HTR-8/SVneo (cell line): ENCODE data around the gene WASHC3.
"Not testable (repeated sequence)": the region's sequence is repeated elsewhere in the genome, so short reads cannot be mapped to it uniquely, and the experiment has no call there.

Experiments
- DNase-seq: peaks from one replicate; pipeline ENCODE4 v3.0.0; 2011; ENCODE audit warnings: low spot score, mixed read lengths; ENCODE audit not compliant: insufficient read length
- FAIRE-seq: peaks from 2 replicates; lab custom pipeline; 2011; peaks lifted over from hg19 to GRCh38; lab: Jason Lieb, UNC

The WASHC3 gene, protein sequence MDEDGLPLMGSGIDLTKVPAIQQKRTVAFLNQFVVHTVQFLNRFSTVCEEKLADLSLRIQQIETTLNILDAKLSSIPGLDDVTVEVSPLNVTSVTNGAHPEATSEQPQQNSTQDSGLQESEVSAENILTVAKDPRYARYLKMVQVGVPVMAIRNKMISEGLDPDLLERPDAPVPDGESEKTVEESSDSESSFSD

DNA sequence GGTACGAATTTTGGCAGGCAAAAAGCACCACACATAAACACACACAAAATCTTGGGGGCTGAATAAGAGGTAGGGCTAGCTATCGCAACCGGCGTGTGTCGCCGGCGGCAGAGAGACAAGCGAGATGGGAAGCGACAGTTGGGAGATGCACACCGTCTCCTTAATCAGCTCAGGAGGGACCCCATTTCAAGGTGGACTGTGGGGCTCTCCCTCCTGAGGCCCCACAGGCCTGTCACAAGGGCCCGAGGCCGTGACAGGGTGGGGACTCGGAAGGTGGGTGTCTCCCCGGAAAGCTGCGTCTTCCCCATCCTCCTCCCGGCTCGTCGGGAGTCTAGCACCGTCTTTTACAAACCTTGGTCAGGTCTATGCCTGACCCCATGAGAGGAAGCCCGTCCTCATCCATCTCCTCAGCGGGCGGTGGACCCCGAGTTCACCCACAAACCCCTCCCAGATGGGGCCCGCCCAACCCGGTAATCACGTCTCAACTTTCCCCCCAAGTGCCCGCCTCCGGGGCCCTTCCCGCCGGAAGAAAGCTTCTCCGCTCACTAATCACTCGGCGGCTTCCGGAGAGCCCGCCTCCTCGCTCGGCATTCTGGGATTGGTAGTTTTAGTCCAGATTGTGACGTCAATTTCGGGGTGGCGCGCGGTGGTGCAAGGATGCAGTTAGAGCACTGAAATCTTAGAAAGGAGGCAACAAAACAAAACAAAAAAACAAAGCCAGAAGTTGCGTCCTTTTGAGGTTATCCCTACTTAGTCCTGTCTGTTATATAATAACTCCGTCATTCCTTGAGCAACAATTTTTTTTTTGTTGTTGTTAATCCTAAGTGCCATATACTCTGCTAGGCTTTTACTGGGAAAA is at the start of gene WASHC3:
Gene WASHC3 (minus strand): TSS at position 432 of the 859 bp plus-strand sequence. CDS start 29 bp downstream, at position 403.
- FAIRE-seq (no peak), DNase-seq (peak; percentile 87)

DNA sequence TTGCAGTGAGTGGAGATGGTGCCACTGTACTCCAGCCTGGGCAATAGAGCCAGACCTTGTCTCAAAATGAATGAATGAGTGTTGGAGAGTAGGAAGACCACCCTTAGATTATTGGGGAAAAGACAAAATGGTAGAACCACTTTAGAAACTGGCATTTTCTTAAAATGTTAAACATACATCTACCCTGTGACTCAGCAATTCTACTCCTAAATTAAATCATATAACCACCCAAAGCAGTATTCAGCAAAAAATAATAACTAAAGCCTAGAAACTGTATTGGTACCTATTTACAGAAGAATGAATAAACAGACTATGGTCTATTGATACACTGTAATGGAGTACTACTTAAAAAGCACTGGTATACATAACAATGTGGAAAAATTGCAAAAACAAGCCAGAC is 49.0 kb upstream of the WASHC3 start:
- DNase-seq: no peak
- FAIRE-seq: no peak

DNA sequence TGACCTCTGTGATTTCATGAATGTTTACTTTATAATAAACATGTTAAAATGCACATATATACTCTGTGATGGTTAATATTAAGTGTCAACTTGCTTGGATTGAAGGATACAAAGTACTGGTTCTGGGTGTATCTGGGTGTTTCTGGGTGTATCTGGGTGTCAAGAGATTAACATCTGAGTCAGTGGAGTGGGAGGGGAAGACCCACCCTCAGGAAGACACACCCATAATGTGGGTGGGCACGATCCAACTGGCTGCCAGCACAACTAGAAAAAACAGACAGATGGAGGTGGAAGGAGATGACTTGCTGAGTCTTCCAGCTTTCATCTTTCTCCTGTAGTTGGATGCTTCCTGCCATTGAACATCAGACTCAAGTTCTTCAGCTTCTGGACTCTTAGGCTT is 46.2 kb upstream of the WASHC3 start:
- DNase-seq (no peak), FAIRE-seq (no peak)

DNA sequence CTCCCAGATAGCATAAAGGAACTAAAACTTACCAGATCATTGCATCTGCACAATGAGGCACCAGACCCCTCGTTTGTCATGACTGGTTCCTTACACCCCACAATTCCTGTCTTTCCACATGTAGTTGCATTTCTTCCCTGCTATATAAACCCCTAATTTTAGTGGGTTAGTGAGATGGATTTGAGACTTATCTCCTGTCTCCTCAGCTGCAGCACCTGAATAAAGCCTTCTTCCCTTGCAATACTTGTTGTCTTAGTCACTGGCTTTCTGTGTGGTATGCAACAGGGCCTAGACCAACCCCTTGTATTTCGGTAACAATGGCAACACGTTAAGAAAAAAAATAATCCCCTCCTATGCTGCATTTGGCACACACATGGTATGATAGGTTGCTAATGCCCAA is 45.1 kb upstream of the WASHC3 start:
- DNase-seq: no peak
- FAIRE-seq: peak; percentile 26

DNA sequence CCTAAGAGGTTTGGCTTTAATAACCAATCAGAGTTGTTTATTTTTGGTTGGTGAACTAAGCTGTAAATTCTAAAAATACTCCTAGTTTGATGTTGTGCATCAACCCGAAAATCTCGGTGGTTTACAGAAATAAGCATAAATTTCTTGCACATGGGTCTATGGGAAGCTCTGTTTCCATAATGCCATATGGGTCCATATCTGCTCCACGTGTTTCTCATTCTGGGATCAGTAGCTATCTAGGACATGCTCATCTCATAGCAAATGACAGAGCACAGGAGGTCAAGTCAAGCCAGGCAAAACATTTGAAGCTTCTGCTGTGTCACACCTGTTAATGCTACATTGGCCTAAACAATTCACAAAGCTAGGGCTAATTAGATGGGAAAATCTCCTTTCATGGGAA is 35.1 kb upstream of the WASHC3 start:
- no peak for FAIRE-seq
- DNase-seq: no peak

DNA sequence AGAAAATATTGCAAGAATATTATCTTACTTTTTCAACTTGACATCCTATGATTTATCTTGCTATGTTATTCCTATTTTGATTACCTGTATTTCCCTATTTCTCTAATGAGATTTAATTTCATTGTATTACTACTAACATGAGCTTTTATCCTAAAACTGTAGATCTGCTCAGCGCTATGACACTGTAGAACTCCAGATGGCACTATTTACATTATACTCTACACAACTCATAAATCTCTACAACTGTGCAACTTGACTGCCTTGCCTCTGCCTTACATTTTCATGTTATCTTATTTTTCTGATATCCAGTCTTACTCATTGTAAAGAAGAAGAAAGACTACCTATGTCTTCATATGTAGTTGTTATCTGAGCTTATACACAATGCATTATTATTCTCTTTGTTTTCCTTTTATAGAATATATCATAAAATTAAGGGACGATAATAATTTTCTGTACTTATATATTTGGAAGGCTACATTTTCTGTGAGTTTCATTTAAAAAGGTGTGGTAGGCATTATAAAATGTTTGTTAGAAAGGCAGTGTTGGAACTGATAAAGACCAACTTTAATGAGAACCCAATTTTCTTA is 34.0 kb upstream of the WASHC3 start:
- peak; percentile 10 for DNase-seq

DNA sequence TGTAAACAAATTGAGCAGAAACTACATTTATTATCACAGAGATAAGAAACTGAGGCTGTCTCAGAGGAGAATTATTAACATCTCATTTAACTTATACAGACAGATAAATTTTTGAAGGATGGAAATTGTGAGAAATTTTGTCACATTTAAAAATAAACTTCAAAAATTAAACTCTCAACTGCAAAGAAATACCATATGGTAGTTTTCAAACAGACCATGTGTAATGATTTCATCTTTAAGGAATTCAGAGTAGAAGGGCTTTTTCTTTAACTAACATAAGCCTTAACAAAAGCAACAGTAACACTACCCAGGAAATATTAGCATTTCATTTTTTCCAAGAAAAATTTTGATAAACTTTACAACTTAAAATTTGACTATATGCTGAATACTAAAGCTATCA is 31.5 kb upstream of the WASHC3 start:
- no peak for FAIRE-seq
- no peak for DNase-seq

More for the DNA sequence above, 34.0 kb upstream of the WASHC3 start:
- no peak for FAIRE-seq

DNA sequence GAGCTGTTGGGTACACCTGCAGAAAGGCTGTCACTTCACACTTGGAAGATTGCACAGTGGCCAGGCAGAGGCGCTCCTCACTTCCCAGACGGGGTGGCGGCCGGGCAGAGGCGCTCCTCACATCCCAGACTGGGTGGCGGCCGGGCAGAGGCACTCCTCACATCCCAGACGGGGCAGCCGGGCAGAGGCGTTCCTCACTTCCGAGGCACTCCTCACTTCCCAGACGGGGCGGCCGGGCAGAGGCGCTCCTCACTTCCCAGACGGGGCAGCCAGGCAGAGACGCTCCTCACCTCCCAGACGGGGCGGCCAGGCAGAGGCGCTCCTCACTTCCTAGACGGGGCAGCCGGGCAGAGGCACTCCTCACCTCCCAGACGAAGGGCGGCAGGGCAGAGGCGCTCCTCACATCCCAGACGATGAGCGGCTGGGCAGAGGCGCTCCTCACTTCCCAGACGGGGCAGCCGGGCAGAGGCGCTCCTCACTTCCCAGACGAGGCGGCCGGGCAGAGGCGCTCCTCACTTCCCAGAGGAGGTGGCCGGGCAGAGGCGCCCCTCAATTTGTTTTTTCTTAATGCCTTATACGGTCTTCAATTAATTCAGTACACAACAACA is 27.5 kb upstream of the WASHC3 start:
- not testable (repeated sequence) for DNase-seq, FAIRE-seq

DNA sequence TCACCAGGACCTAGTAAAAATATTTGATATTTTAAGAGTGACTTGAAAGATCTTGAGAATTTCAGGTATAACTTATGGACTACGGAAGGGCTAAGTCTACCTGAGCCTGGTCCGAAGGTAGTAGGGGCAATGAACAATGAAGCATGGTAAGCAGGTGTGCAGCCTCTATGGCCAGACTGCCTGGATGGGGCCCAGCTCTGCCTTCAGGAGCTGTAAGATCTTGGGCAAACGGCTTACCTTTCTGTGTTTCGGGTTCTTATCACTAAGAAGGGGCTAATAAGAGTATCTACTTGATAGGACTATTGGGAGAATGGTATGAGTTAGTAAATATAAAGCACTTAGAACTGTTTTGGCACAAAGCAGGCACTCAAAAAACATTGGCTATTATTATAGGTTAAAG is 19.1 kb upstream of the WASHC3 start:
- DNase-seq: no peak
- no peak for FAIRE-seq

DNA sequence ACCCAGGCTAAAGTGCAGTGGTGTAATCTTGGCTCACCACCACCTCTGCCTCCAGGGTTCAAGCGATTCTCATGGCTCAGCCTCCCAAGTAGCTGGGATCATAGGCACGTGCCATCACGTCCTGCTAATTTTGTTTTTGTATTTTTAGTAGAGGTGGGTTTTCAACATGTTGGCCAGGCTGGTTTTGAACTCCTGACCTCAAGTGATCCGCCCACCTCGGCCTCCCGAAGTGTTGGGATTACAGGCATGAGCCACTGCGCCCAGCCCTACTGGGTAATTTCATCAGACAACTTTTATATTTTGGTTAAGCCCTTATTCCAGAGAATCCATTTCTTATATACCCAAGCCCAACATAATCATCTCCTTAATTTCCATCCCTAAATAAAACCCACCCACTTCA is 10.3 kb upstream of the WASHC3 start:
- DNase-seq, FAIRE-seq: not testable (repeated sequence)

DNA sequence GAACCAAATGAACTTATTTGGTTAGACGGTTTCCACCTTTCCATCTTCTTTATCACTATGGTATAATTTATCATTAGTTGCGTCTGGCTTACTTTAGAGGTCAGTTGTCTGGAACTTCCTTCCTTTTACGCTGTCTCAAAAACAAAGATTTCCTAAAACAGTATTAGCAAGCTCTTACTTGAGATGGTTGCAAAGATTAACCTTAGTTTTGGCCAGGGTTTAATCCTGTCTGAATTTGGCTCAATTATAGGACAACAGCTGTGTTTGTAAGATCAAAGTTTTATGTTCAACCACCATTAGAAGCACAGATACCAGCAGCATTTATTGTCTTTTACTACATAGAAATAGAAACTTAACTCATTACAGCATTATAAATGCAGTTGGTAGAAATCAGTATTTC is 7.9 kb upstream of the WASHC3 start:
- FAIRE-seq (no peak), DNase-seq (no peak)

DNA sequence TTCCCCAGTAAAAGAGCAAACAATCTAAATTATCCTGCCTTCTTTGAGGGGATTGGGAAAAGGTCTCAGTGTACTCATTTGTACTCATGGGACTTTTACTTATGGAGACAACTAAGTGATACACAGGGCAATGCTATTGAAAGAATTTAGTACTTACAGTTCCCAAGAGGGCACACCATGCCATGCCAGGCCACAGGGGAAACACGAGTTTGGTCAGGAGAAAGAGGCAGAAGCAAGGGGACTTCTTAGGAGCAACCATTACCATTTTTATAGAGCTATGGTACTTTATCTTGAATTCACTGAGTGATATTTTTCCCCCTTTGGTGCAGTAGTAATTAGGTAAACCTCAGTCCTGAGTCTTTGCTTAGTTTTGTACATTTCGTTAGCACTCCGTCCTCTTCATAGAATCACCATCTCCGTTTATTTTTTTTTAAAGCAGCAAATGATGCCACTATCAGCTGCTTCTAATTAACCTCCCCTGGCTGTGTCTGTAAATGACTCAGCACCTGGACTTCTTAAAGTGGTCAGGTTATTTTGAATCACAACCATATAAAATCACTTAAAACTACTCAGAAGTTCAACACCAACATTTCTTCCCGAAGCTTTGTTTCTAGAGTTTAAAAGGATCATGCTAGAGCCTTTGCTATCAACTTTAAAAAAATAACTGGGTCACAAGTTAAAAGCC is 5.9 kb upstream of the WASHC3 start:
- DNase-seq: no peak
- FAIRE-seq: no peak

DNA sequence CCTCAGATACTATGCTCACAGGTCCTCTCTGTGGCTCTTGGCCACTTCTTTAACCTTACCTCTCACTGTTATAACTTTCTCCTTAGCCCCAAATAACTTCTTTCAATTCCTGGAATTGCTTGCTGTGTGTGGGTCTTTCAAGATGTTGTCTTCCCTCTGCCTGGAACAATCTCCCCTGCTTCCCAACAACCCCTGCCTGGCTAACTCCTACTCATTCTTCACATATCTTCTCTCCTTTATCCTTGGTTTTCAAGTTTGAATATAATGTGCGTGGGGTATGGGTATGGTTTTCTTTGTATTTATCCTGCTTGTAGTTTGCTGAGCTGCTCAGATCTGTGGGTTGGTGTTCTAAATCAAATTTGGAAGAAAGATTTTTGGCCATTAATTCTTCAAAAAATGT is 2.7 kb upstream of the WASHC3 start:
- DNase-seq (no peak), FAIRE-seq (no peak)

DNA sequence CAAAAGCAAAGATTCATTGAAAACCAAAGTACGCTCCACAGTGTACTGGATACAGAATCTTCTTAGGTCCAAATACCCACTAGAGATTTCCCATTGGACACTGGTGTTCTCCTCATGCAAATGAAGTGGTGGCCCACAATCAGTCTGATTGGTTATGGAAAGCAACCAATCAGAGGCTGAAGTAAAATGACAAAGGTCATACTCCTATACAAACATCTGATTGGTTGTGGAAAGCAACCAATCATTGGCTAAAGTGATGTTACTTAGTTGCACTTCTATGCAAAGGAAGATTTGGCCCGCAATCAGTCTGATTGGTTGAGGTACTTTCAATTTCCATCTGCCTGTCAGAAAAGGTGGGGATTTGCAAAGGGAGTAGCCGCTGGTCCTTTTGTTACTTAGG is 1.3 kb upstream of the WASHC3 start:
- no peak for FAIRE-seq
- DNase-seq: no peak

DNA sequence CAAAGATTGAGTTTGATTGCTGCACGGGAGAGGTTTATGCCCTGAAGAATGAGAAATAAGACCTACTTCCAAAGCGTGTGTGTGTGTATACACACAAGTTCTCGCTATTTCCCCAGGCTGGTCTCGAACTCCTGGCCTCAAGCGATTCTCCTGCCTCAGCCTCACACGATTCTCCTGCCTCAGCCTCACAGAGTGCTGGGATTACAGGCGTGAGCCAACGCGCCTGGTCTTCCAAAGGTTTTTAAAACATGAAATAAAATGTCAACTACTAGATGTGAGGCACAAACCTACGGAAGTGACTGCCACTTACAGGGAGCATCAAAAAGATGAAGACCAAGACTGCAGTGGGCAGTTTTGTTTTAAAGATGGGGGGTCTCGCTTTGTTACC is 622 bp upstream of the WASHC3 start:
- FAIRE-seq (no peak), DNase-seq (no peak)

DNA sequence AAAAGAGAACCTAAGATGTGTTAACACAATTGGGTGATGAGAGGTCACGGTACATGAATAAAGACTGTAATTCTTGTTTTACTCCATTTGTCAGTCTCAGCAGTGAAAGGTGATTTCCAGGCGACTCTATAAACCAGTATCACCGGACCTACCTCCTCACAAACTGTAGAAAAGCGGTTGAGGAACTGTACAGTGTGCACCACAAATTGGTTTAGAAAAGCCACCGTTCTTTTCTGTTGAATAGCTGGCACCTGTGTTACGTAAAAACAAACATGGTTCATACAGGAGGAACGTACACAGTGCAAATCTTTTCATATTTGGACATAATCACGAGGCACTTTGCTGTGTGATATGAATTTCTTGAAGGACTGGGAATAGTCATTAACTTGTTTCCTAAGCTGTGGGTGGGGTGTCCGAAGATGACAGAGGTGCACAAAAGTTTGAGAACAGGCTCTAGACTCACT is 663 bp downstream of the WASHC3 start:
- DNase-seq: no peak
- FAIRE-seq: no peak

DNA sequence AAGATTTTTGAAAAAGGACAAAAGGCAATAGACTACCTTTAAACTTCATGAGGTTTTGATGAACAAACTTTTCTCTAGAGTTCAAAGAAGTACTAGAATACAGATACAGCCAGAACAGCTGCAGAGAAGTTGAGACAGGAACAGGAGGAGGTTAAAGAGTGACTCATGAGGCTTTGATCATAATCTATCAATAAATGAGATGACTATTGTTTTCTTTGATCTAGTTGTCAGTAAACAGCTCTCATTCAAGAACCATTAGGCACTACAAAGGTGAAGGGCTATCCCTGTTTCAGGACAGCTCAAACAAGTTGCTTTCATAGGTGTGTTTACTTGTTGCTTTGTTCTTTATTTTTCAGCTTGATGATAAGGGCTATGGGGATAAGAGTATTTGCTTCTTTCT is 2.4 kb downstream of the WASHC3 start:
- FAIRE-seq: no peak
- DNase-seq: no peak

DNA sequence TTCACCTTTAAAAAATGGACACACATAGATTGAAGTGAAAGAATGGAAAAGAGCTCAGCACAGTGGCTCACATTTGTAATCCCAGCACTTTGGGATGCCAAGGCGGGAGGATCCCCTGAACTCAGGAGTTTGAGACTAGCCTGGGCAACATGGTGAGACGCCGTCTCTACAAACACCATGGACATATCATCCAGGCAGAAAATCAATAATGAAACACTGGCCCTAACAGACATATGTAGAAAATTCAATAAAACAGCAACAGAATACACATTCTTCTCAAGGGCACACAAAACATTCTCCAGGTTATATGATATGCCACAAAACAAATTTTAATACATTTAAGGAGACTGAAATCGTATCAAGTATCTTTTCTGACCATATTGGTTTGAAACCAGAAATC is 7.4 kb downstream of the WASHC3 start:
- DNase-seq: no peak
- no peak for FAIRE-seq

DNA sequence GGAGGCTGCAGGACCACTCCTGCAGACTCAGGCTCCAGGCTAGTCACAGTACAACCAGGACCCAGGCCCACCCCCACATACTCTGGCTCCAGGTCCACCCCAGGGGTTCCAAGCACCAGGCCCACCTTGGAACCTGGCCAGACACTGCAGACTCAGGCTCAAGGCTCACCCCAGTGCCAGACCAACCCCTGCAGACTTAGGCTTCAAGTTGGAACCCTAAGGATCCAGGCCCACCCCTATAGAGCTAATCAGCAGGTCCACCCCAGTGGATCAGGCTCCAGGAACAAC is 8.8 kb downstream of the WASHC3 start:
- no peak for DNase-seq
- FAIRE-seq: no peak

DNA sequence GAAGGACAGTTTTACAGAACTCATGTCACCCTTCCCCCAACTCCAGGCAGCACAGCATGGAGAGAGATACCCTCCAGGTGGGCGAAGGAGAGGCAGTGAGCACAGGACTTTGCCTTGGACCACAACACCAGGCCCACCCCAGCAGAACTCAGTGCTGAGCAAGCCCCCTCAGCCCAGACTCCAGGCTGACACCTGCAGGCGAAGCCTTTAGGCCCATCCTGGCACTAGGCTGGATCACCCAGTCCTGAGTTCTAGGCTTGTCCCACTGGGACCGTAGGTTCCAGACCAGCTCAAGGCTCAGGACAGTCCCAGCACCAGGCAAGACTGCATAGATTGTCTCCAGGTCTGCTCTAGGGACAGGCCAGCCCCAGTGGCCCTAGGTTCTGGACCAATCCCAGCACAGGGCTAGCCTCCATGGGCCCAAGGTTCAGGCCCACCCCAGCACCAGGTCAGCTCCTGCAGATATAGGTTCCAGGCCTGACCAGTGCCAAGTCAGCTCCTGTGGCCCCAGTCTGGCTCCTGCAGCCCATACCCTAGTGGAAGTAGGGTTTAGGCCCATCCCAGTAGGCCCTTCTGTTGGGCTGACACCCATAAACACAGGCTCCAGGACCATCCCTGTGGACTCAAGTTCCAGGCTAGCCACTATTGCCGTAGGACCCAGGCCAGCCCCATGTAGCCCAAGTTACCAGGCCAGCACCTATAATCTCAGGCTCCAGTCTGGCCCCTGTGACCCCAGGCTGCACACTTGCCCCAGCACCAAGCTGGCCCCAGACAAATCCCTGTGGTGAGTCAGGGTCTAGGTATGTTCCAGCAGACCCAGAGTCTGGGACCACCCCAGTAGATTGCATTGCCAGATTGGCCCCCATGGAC is 9.4 kb downstream of the WASHC3 start:
- FAIRE-seq (no peak), DNase-seq (no peak)
